ENCODE measurements around the gene NAA25.

GRCh38 chr12:111993292-111994150 lies 115.1 kb downstream of the NAA25 start:
- TF ChIP-seq, protein P1, sequence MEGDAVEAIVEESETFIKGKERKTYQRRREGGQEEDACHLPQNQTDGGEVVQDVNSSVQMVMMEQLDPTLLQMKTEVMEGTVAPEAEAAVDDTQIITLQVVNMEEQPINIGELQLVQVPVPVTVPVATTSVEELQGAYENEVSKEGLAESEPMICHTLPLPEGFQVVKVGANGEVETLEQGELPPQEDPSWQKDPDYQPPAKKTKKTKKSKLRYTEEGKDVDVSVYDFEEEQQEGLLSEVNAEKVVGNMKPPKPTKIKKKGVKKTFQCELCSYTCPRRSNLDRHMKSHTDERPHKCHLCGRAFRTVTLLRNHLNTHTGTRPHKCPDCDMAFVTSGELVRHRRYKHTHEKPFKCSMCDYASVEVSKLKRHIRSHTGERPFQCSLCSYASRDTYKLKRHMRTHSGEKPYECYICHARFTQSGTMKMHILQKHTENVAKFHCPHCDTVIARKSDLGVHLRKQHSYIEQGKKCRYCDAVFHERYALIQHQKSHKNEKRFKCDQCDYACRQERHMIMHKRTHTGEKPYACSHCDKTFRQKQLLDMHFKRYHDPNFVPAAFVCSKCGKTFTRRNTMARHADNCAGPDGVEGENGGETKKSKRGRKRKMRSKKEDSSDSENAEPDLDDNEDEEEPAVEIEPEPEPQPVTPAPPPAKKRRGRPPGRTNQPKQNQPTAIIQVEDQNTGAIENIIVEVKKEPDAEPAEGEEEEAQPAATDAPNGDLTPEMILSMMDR (IDR thresholded peaks at IDR 0.05; ENCODE audit: low read depth, low read length) = no peak
- TF ChIP-seq POLR2A (IDR thresholded peaks at IDR 0.05; ENCODE audit: extremely low read depth, insufficient read length) (no peak), MAX (IDR thresholded peaks at IDR 0.05; ENCODE audit: low read depth, low read length) (no peak)
